ENCODE data around the gene TAS2R3. TPM values are rescaled to one million over a fixed set of nuclear protein-coding genes. Genes with fewer than 3 reads are reported as not detected.

The TAS2R3 gene
- total and polyA plus RNA-seq, 12 donors, result 0.30 to 1.1 (median 0.46) TPM; not detected in 4

- H3K4me3 ChIP-seq, result no peak overlapping the region
- no peak overlapping the region for H3K27ac ChIP-seq
- WGBS, 2 donors, result 96 to 97% methylated on average over 1 of the region's 1 CpG
- intact Hi-C loops (cut with DNase I), result no loop called here
- TF ChIP-seq CTCF (IDR thresholded peaks at IDR 0.05), result no peak
- no peaks in the 10 kb centered on the region for H3K4me1 ChIP-seq
- no peak for ATAC-seq
- H3K9me3 ChIP-seq, result no peaks in the 10 kb centered on the region
- peaks cover 0 to 22% (median 0%) of the 10 kb centered on the region in 9 donors for H3K36me3 ChIP-seq
- H3K27me3 ChIP-seq, result no peaks in the 10 kb centered on the region
- no peak for DNase-seq
Measured at GRCh38 chr7:141717450-141717849, 46.4 kb upstream of the TAS2R3 start.

GRCh38 chr7:141722529-141722928, 41.4 kb upstream of the TAS2R3 start:
- no peaks in the 10 kb centered on the region for H3K4me1 ChIP-seq
- ATAC-seq (no peak), DNase-seq (no peak)
- no peak overlapping the region for H3K4me3 ChIP-seq
- no peaks in the 10 kb centered on the region for H3K27me3 ChIP-seq
- 83 to 92% methylated on average over 2 of the region's 2 CpGs for WGBS, 2 donors
- TF ChIP-seq CTCF (IDR thresholded peaks at IDR 0.05), result no peak
- no peaks in the 10 kb centered on the region for H3K9me3 ChIP-seq
- H3K36me3 ChIP-seq, result peaks cover 0 to 36% (median 0%) of the 10 kb centered on the region in 9 donors
- intact Hi-C loops (cut with DNase I), result no loop called here
- H3K27ac ChIP-seq, result no peak overlapping the region

- TF ChIP-seq CTCF (IDR thresholded peaks at IDR 0.05), result no peak
- H3K4me3 ChIP-seq, result no peak overlapping the region
- DNase-seq (no peak), ATAC-seq (no peak)
- intact Hi-C loops (cut with DNase I), result no loop called here
- no peaks in the 10 kb centered on the region for H3K4me1 ChIP-seq
- no peaks in the 10 kb centered on the region for H3K9me3 ChIP-seq
- H3K27ac ChIP-seq, result no peak overlapping the region
- 97% methylated on average over 1 of the region's 1 CpG for WGBS, 2 donors
- no peaks in the 10 kb centered on the region for H3K27me3 ChIP-seq
- H3K36me3 ChIP-seq, result peaks cover 0 to 16% (median 0%) of the 10 kb centered on the region in 9 donors
Measured at GRCh38 chr7:141729020-141729419, 34.9 kb upstream of the TAS2R3 start.

GRCh38 chr7:141731476-141732149, 32.3 kb upstream of the TAS2R3 start:
- Histone ChIP-seq H3K27me3 (no peaks in the 10 kb centered on the region), H3K4me3 (peak overlapping the region in 2 of 10 donors; percentile 6 to 17), H3K9me3 (no peaks in the 10 kb centered on the region), H3K36me3 (peaks cover 0 to 11% (median 0%) of the 10 kb centered on the region in 9 donors), H3K27ac (no peak overlapping the region), H3K4me1 (peaks cover 0 to 1% (median 0%) of the 10 kb centered on the region in 9 donors)
- WGBS, 2 donors, result 63 to 67% methylated on average over 24 of the region's 24 CpGs
- intact Hi-C loops (cut with DNase I), result loop anchor here in 4 of 10 donors (5.0 to 10.0 kb wide), 3 partner anchors 59 to 77 kb away; no protein-coding TSS in a partner anchor
- no peak for TF ChIP-seq CTCF (IDR thresholded peaks at IDR 0.05)
- ATAC-seq, result peak in 7 of 8 donors; percentile 40 to 83 (median 67)
- peak; percentile 8 to 25 for DNase-seq
